Measurements from ENCODE around the gene MPHOSPH6. TPM values are rescaled to one million over a fixed set of nuclear protein-coding genes. Genes with fewer than 3 reads are reported as not detected.

The MPHOSPH6 gene
- total and polyA plus RNA-seq, 2 donors, result 26.1 to 38.8 TPM

Other genes with a start within 250 kb of the MPHOSPH6 start
- 6.0 TPM for gene SDR42E1, start 158.8 kb downstream of the MPHOSPH6 start, total RNA-seq
- 1.8 TPM for gene SDR42E1, start 158.8 kb downstream of the MPHOSPH6 start, polyA plus RNA-seq
- gene HSD17B2, start 135.0 kb downstream of the MPHOSPH6 start, total RNA-seq, result 0.19 TPM
- gene HSD17B2, start 135.0 kb downstream of the MPHOSPH6 start, polyA plus RNA-seq, result 2.9 TPM

Measured in thymus (tissue), 2 donors.